ENCODE data around the gene LRRC17. TPM values are rescaled to one million over a fixed set of nuclear protein-coding genes. Genes with fewer than 3 reads are reported as not detected.
"Not testable (repeated sequence)": the region's sequence is repeated elsewhere in the genome, so short reads cannot be mapped to it uniquely, and the experiment has no call there.

Gene LRRC17
- total RNA-seq, 3 donors from 2014 or later, result 0.14 TPM; not detected in 2

- Mint-ChIP-seq H3K27me3 (ENCODE audit: low read depth) (no peaks in the 10 kb centered on the region), H3K36me3 (ENCODE audit: insufficient read depth) (no peaks in the 10 kb centered on the region), H3K9me3 (no peaks in the 10 kb centered on the region), H3K4me3 (no peak overlapping the region), H3K4me1 (ENCODE audit: low read depth) (no peaks in the 10 kb centered on the region)
- ATAC-seq (no peak), DNase-seq (no peak)
These were observed 30.1 kb downstream of the LRRC17 start for GRCh38 chr7:102942868-102943267.

GRCh38 chr7:102943423-102944169, 30.8 kb downstream of the LRRC17 start:
- H3K36me3 Mint-ChIP-seq (ENCODE audit: insufficient read depth), result no peaks in the 10 kb centered on the region
- no peak for DNase-seq
- H3K27me3 Mint-ChIP-seq (ENCODE audit: low read depth), result no peaks in the 10 kb centered on the region
- no peak for ATAC-seq
- H3K9me3 Mint-ChIP-seq, result no peaks in the 10 kb centered on the region
- no peak overlapping the region for H3K4me3 Mint-ChIP-seq
- no peaks in the 10 kb centered on the region for H3K4me1 Mint-ChIP-seq (ENCODE audit: low read depth)

DNA sequence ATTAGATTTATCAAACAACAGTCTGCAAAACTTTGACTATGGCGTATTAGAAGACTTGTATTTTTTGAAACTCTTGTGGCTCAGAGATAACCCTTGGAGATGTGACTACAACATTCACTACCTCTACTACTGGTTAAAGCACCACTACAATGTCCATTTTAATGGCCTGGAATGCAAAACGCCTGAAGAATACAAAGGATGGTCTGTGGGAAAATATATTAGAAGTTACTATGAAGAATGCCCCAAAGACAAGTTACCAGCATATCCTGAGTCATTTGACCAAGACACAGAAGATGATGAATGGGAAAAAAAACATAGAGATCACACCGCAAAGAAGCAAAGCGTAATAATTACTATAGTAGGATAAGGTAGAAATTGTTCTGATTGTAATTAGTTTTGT, 31.4 kb downstream of the LRRC17 start:
- Mint-ChIP-seq H3K27me3 (ENCODE audit: low read depth) (no peaks in the 10 kb centered on the region), H3K9me3 (no peaks in the 10 kb centered on the region), H3K4me3 (no peak overlapping the region), H3K36me3 (ENCODE audit: insufficient read depth) (no peaks in the 10 kb centered on the region), H3K4me1 (ENCODE audit: low read depth) (no peaks in the 10 kb centered on the region)
- ATAC-seq, result no peak
- DNase-seq, result no peak

DNA sequence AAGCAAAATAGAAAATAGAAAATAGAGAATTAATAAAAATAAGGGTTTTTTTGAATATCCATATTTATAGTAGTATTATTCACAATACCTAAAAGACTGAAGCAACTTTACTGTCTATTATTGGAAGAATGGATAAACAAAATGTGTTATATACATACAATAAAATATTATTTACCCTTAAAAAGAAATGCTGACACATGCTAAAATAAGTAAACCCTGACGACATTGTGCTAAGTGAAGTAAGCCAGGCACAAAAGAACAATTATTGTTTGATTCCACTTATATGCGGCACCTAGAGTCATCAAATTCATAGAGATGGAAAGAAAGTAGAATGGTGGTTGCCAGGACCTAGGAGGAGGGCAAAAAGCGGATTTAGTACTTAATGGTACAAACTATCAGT, 39.0 kb downstream of the LRRC17 start:
- H3K4me1 Mint-ChIP-seq (ENCODE audit: low read depth), result no peaks in the 10 kb centered on the region
- no peak overlapping the region for H3K4me3 Mint-ChIP-seq
- ATAC-seq (no peak), DNase-seq (no peak)
- peaks cover 27% of the 10 kb centered on the region for H3K9me3 Mint-ChIP-seq
- peaks cover 5% of the 10 kb centered on the region for H3K36me3 Mint-ChIP-seq (ENCODE audit: insufficient read depth)
- no peaks in the 10 kb centered on the region for H3K27me3 Mint-ChIP-seq (ENCODE audit: low read depth)

- no peak for ATAC-seq
- peaks cover 5% of the 10 kb centered on the region for H3K36me3 Mint-ChIP-seq (ENCODE audit: insufficient read depth)
These were observed 40.6 kb downstream of the LRRC17 start for GRCh38 chr7:102953406-102953805.

DNA sequence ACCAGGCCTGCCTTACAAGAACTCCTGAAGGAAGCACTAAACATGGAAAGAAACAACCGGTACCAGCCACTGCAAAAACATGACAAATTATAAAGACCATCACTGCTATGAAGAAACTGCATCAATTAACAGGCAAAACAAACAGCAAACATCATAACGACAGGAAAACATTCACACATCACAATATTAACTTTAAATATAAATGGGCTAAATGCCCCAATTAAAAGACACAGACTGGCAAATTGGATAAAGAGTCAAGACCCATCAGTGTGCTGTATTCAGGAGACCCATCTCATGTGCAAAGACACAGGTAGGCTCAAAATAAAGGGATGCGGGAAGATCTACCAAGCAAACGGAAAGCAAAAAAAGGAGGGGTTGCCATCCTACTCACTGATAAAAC, 41.6 kb downstream of the LRRC17 start:
- ATAC-seq; H3K27me3 Mint-ChIP-seq (ENCODE audit: low read depth); DNase-seq; H3K36me3 Mint-ChIP-seq (ENCODE audit: insufficient read depth); H3K4me3 Mint-ChIP-seq; H3K4me1 Mint-ChIP-seq (ENCODE audit: low read depth): not testable (repeated sequence)
- H3K9me3 Mint-ChIP-seq, result peaks cover 27% of the 10 kb centered on the region

More at GRCh38 chr7:102953406-102953805, 40.6 kb downstream of the LRRC17 start:
- H3K4me3 Mint-ChIP-seq, result no peak overlapping the region
- DNase-seq, result no peak
- no peaks in the 10 kb centered on the region for H3K27me3 Mint-ChIP-seq (ENCODE audit: low read depth)
- no peaks in the 10 kb centered on the region for H3K4me1 Mint-ChIP-seq (ENCODE audit: low read depth)
- peaks cover 27% of the 10 kb centered on the region for H3K9me3 Mint-ChIP-seq

DNA sequence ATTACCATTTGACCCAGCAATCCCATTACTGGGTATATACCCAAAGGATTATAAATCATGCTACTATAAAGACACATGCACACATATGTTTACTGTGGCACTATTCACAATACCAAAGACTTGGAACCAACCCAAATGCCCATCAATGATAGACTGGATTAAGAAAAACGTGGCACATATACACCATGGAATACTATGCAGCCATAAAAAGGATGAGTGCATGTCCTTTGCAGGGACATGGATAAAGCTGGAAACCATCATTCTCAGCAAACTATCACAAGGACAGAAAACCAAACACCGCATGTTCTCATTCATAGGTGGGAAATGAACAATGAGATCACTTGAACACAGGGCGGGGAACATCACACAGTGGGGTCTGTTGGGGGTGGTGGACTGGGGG, 45.2 kb downstream of the LRRC17 start:
- H3K4me3 Mint-ChIP-seq; H3K4me1 Mint-ChIP-seq (ENCODE audit: low read depth); DNase-seq; H3K36me3 Mint-ChIP-seq (ENCODE audit: insufficient read depth); ATAC-seq; H3K27me3 Mint-ChIP-seq (ENCODE audit: low read depth): not testable (repeated sequence)
- H3K9me3 Mint-ChIP-seq, result peaks cover 22% of the 10 kb centered on the region

- not testable (repeated sequence) for ATAC-seq; H3K9me3 Mint-ChIP-seq; H3K4me3 Mint-ChIP-seq; H3K27me3 Mint-ChIP-seq (ENCODE audit: low read depth); DNase-seq; H3K4me1 Mint-ChIP-seq (ENCODE audit: low read depth); H3K36me3 Mint-ChIP-seq (ENCODE audit: insufficient read depth)
These were observed 49.2 kb downstream of the LRRC17 start for GRCh38 chr7:102961993-102962392.

DNA sequence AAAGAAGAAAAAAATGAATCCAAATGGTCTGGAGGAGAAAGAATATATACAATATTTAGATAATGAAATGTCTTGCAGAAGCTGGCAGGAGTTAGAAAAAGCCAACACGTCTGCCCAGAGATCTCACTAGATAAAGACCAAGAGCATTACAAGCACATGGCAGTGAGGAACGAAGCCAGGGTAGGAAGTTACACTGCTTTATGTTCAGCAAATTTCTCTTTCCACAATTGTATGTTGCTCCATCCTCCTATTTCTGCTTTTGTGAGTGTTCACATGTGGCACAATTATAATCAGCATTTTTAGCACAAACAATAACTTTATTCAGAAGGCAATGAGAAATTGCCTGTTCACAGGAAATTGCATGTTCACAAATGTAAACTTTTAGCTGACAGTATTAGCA, 53.7 kb downstream of the LRRC17 start:
- ATAC-seq, result no peak
- H3K4me1 Mint-ChIP-seq (ENCODE audit: low read depth), result no peaks in the 10 kb centered on the region
- H3K27me3 Mint-ChIP-seq (ENCODE audit: low read depth), result no peaks in the 10 kb centered on the region
- no peaks in the 10 kb centered on the region for H3K36me3 Mint-ChIP-seq (ENCODE audit: insufficient read depth)
- no peak overlapping the region for H3K4me3 Mint-ChIP-seq
- DNase-seq, result no peak
- no peaks in the 10 kb centered on the region for H3K9me3 Mint-ChIP-seq

- no peaks in the 10 kb centered on the region for H3K9me3 Mint-ChIP-seq
- ATAC-seq (no peak), DNase-seq (no peak)
- no peaks in the 10 kb centered on the region for H3K4me1 Mint-ChIP-seq (ENCODE audit: low read depth)
- H3K36me3 Mint-ChIP-seq (ENCODE audit: insufficient read depth), result no peaks in the 10 kb centered on the region
- H3K27me3 Mint-ChIP-seq (ENCODE audit: low read depth), result no peaks in the 10 kb centered on the region
- no peak overlapping the region for H3K4me3 Mint-ChIP-seq
These were observed 55.0 kb downstream of the LRRC17 start for GRCh38 chr7:102967798-102968197.

- ATAC-seq (no peak), DNase-seq (no peak)
- H3K4me3 Mint-ChIP-seq, result no peak overlapping the region
- no peaks in the 10 kb centered on the region for H3K27me3 Mint-ChIP-seq (ENCODE audit: low read depth)
- no peaks in the 10 kb centered on the region for H3K4me1 Mint-ChIP-seq (ENCODE audit: low read depth)
- no peaks in the 10 kb centered on the region for H3K36me3 Mint-ChIP-seq (ENCODE audit: insufficient read depth)
- H3K9me3 Mint-ChIP-seq, result no peaks in the 10 kb centered on the region
These were observed 60.4 kb downstream of the LRRC17 start for GRCh38 chr7:102973096-102973802.

GRCh38 chr7:102974366-102975236, 61.8 kb downstream of the LRRC17 start:
- Mint-ChIP-seq H3K4me1 (ENCODE audit: low read depth) (no peaks in the 10 kb centered on the region), H3K36me3 (ENCODE audit: insufficient read depth) (no peaks in the 10 kb centered on the region), H3K9me3 (no peaks in the 10 kb centered on the region), H3K27me3 (ENCODE audit: low read depth) (no peaks in the 10 kb centered on the region), H3K4me3 (no peak overlapping the region)
- no peak for ATAC-seq
- no peak for DNase-seq

- no peak overlapping the region for H3K4me3 Mint-ChIP-seq
- H3K9me3 Mint-ChIP-seq, result no peaks in the 10 kb centered on the region
- H3K4me1 Mint-ChIP-seq (ENCODE audit: low read depth), result no peaks in the 10 kb centered on the region
- no peak for DNase-seq
- H3K27me3 Mint-ChIP-seq (ENCODE audit: low read depth), result no peaks in the 10 kb centered on the region
- no peak for ATAC-seq
- no peaks in the 10 kb centered on the region for H3K36me3 Mint-ChIP-seq (ENCODE audit: insufficient read depth)
These were observed 63.1 kb downstream of the LRRC17 start for GRCh38 chr7:102975854-102976253.

- H3K4me3 Mint-ChIP-seq, result no peak overlapping the region
- no peaks in the 10 kb centered on the region for H3K9me3 Mint-ChIP-seq
- no peak for ATAC-seq
- H3K4me1 Mint-ChIP-seq (ENCODE audit: low read depth), result no peaks in the 10 kb centered on the region
- no peaks in the 10 kb centered on the region for H3K27me3 Mint-ChIP-seq (ENCODE audit: low read depth)
- no peak for DNase-seq
- H3K36me3 Mint-ChIP-seq (ENCODE audit: insufficient read depth), result no peaks in the 10 kb centered on the region
These were observed 63.7 kb downstream of the LRRC17 start for GRCh38 chr7:102976493-102976892.
